Fibroblast of lung (primary cell): ENCODE results near the gene ETV6. TPM values are rescaled to one million over a fixed set of nuclear protein-coding genes. Genes with fewer than 3 reads are reported as not detected.

Experiments
- DNase-seq, 2 donors: peaks; one replicate each; pipeline versions ENCODE4 v3.0.0 to v3.0.0-alpha.2; 2010; ENCODE audit warnings: low read depth in 2 of 2
- H2AFZ ChIP-seq: 2 replicates; pipeline ENCODE4 v1.5.1; 2012; ENCODE audit warnings: low read length, control low read depth, inconsistent platforms
- H3K27ac ChIP-seq: 2 replicates; pipeline ENCODE4 v1.5.1; 2011; ENCODE audit warnings: low read length, control low read depth; ENCODE audit not compliant: insufficient read depth
- H3K27me3 ChIP-seq: 2 replicates; pipeline ENCODE4 v1.5.1; 2011; ENCODE audit warnings: mild to moderate bottlenecking, low read length; ENCODE audit not compliant: control insufficient read depth, insufficient read depth
- H3K36me3 ChIP-seq: 2 replicates; pipeline ENCODE4 v1.5.1; 2011; ENCODE audit warnings: low read length; ENCODE audit not compliant: control insufficient read depth, insufficient read depth
- H3K4me1 ChIP-seq: 2 replicates; pipeline ENCODE4 v1.5.1; 2011; ENCODE audit warnings: low read length; ENCODE audit not compliant: control insufficient read depth, insufficient read depth; ENCODE audit errors: extremely low read depth
- H3K4me2 ChIP-seq: 2 replicates; pipeline ENCODE4 v1.5.1; 2011; ENCODE audit warnings: low read length, control low read depth; ENCODE audit not compliant: insufficient read depth; ENCODE audit errors: extremely low read depth
- H3K4me3 ChIP-seq, 4 experiments: fragments of 200-600 bp in 1 of 4; sonication (generic) in 1 of 4; replicated peaks in 1 of 4; 2 replicates each; pipeline ENCODE4 v1.5.1; 2011 to 2016; ENCODE audit warnings: low read length in 4 of 4, low read depth in 3 of 4, mild to moderate bottlenecking in 3 of 4, control low read depth in 2 of 4, inconsistent platforms in 1 of 4, mixed read lengths in 1 of 4; ENCODE audit not compliant: insufficient read depth in 1 of 4; ENCODE audit errors: control extremely low read depth in 1 of 4
- H3K79me2 ChIP-seq: 2 replicates; pipeline ENCODE4 v1.5.1; 2012; ENCODE audit warnings: mild to moderate bottlenecking, low read length, inconsistent platforms; ENCODE audit not compliant: control insufficient read depth, insufficient read depth
- H3K9ac ChIP-seq: 2 replicates; pipeline ENCODE4 v1.5.1; 2011; ENCODE audit warnings: mild to moderate bottlenecking, low read length, control low read depth; ENCODE audit not compliant: insufficient read depth
- H3K9me3 ChIP-seq: 2 replicates; pipeline ENCODE4 v1.5.1; 2012; ENCODE audit warnings: low read depth, low read length; ENCODE audit not compliant: control insufficient read depth, insufficient read depth
- H4K20me1 ChIP-seq: 2 replicates; pipeline ENCODE4 v1.5.1; 2011; ENCODE audit warnings: low read length; ENCODE audit not compliant: control insufficient read depth, insufficient read depth; ENCODE audit errors: extremely low read depth
- EZH2 ChIP-seq: IDR thresholded peaks from 2 replicates; pipeline ENCODE4 v1.5.1; 2012; ENCODE audit warnings: low read length, control low read depth, mild to moderate bottlenecking; ENCODE audit errors: missing control alignments
- polyA plus RNA-seq, 2 donors: library from polyadenylated mRNA; depleted of rRNA in 1 of 2; stranded (reverse) in 1 of 2; unstranded in 1 of 2; fragments of >200 nt; gene quantifications; 2 replicates each; pipeline ENCODE4 v1.2.1, GENCODE V29; 2011 to 2012; ENCODE audit warnings: missing spikeins in 1 of 2
- total RNA-seq: library from RNA; depleted of rRNA; stranded (reverse); fragments of >200 nt; gene quantifications from 2 replicates; pipeline ENCODE4 v1.2.1, GENCODE V29; 2014
- TF ChIP-seq, protein P1 (sequence below), 2 donors: IDR thresholded peaks in 1 of 2; conservative IDR thresholded peaks in 1 of 2; 1 replicate in 1 of 2; 2 replicates in 1 of 2; pipeline ENCODE4 v1.5.1; 2011 to 2012; ENCODE audit warnings: low read length in 2 of 2, control low read depth in 1 of 2, inconsistent platforms in 1 of 2, low read depth in 1 of 2, mild to moderate bottlenecking in 1 of 2

Gene ETV6
- total and polyA plus RNA-seq, 2 donors (not counting 1 experiment from before 2014, with no cell fraction given): 4.3 to 8.9 TPM

GRCh38 chr12:11846488-11846887 is 197.0 kb downstream of the ETV6 start:
- Histone ChIP-seq H3K4me1 (no peaks in the 10 kb centered on the region), H3K9me3 (no peaks in the 10 kb centered on the region), H3K27ac (no peak overlapping the region), H3K27me3 (no peaks in the 10 kb centered on the region), H3K79me2 (no peaks in the 10 kb centered on the region), H3K4me3 (no peak overlapping the region), H2AFZ (no peak overlapping the region), H3K36me3 (no peaks in the 10 kb centered on the region), H3K4me2 (no peak overlapping the region), H3K9ac (no peak overlapping the region), H4K20me1 (no peaks in the 10 kb centered on the region)
- no peak for DNase-seq
- TF ChIP-seq EZH2: no peak
- TF ChIP-seq, protein P1, sequence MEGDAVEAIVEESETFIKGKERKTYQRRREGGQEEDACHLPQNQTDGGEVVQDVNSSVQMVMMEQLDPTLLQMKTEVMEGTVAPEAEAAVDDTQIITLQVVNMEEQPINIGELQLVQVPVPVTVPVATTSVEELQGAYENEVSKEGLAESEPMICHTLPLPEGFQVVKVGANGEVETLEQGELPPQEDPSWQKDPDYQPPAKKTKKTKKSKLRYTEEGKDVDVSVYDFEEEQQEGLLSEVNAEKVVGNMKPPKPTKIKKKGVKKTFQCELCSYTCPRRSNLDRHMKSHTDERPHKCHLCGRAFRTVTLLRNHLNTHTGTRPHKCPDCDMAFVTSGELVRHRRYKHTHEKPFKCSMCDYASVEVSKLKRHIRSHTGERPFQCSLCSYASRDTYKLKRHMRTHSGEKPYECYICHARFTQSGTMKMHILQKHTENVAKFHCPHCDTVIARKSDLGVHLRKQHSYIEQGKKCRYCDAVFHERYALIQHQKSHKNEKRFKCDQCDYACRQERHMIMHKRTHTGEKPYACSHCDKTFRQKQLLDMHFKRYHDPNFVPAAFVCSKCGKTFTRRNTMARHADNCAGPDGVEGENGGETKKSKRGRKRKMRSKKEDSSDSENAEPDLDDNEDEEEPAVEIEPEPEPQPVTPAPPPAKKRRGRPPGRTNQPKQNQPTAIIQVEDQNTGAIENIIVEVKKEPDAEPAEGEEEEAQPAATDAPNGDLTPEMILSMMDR (conservative IDR thresholded peaks at IDR 0.05 in 1 of 2, IDR thresholded peaks at IDR 0.05 in 1 of 2; ENCODE audit: low read depth in 1 of 2, low read length in 2 of 2): no peak

DNA sequence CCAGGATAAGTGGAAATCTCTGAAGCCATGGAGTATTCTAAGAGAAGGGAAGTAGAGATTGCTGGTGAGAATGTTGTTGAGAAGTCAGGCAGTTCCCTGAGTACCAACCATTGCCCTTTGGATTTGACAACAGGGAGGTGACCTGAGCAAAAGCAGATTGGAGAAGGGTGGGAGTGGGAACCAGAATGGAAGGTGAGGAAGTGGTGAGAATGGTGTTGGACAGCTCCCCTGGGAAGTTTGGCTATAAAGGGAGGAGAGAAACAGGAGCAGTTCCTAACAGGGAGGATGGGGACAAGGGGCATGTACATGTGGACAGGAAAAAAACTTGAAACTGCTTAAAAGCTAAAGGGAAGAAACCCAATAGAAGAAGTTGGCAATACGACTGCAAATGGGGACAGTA is 198.1 kb downstream of the ETV6 start:
- H3K9ac ChIP-seq: no peak overlapping the region
- no peak overlapping the region for H3K4me2 ChIP-seq
- H3K4me3 ChIP-seq: no peak overlapping the region
- H4K20me1 ChIP-seq: no peaks in the 10 kb centered on the region
- H2AFZ ChIP-seq: no peak overlapping the region
- no peaks in the 10 kb centered on the region for H3K36me3 ChIP-seq
- H3K4me1 ChIP-seq: no peaks in the 10 kb centered on the region
- H3K79me2 ChIP-seq: no peaks in the 10 kb centered on the region
- no peaks in the 10 kb centered on the region for H3K27me3 ChIP-seq
- H3K9me3 ChIP-seq: no peaks in the 10 kb centered on the region
- no peak overlapping the region for H3K27ac ChIP-seq
- TF ChIP-seq EZH2: no peak
- TF ChIP-seq, protein P1 (conservative IDR thresholded peaks at IDR 0.05 in 1 of 2, IDR thresholded peaks at IDR 0.05 in 1 of 2; ENCODE audit: low read depth in 1 of 2, low read length in 2 of 2): no peak
- DNase-seq: no peak

DNA sequence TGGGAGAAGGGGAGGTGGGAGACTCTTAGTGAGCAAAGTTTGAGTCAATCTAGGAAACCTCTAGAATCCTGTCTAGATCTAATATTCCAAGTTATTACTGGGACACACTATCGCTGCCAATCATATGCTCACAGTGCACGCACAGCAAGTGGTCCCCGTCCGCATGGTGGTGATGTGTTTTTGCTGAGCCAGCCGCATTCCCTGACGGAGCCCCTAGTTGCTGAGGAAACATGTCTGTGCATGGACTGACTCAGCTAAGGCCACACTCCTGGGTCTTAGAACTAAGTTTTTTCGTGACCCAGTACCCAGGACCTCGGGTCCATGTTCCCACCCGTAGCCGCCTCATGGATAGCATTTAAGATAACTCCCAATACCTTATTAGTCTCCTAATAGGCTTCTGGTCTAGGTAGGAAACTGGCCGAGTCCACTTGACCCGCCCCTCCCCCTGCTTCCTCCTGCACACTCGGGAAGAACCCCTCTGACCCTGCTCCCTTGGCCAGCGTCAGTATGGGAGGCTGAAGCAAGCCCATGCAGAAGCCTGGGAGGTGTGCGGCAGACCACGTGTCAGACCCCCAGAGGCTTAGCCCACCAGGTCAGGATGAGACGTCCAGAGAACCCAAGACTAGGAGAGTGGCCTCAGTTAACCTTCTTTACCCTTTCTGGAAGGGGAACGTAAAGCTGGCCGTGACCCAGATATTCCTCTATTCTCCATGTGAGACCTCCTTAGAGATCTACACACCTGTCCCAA is 200.5 kb downstream of the ETV6 start:
- no peak for TF ChIP-seq EZH2
- TF ChIP-seq, protein P1 (conservative IDR thresholded peaks at IDR 0.05 in 1 of 2, IDR thresholded peaks at IDR 0.05 in 1 of 2; ENCODE audit: low read depth in 1 of 2, low read length in 2 of 2): no peak
- H3K36me3 ChIP-seq: no peaks in the 10 kb centered on the region
- H3K27ac ChIP-seq: no peak overlapping the region
- H3K27me3 ChIP-seq: no peaks in the 10 kb centered on the region
- H3K9ac ChIP-seq: no peak overlapping the region
- H3K4me1 ChIP-seq: no peaks in the 10 kb centered on the region
- no peaks in the 10 kb centered on the region for H4K20me1 ChIP-seq
- H3K4me2 ChIP-seq: no peak overlapping the region
- H3K79me2 ChIP-seq: no peaks in the 10 kb centered on the region
- DNase-seq: no peak
- no peak overlapping the region for H2AFZ ChIP-seq
- no peaks in the 10 kb centered on the region for H3K9me3 ChIP-seq
- H3K4me3 ChIP-seq: no peak overlapping the region
